Measurements from ENCODE around the gene ITIH1.

Gene ITIH1

DNA sequence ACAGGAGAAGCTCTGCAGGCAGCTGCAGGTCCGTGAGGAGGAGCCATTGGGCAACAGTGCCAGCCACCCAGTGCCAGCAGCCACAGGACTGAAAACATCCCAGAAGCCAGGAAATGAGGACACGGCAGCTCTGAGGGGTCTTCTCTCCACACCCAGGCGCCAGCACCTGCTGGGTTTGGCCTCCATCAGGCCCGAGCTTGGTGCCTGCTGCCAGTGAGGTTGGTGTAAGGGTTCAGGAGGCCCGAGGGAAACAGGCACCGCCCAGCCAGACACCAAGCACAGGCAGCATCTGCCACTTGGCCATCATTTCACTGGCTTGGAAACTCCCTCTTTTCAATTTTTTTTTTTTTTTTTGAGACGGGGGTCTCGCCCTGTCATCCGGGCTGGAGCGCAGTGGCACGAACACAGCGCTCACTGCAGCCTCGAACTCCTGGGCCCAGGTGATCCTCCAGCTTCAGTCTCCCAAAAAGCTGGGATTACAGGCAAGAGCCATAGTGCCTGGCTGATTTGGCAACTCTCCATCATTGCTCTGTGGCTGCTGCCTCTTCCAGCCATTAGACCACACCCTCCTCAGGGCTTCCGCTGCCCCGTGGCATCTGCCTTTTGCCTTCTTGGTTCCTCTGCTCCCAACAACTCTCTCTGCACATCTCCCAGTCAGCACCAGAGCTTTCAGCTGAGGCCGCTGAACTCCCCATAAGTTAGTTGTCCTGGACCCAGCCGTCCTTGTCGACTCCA, 15.7 kb downstream of the ITIH1 start:
- H3K27ac ChIP-seq: no peak overlapping the region

DNA sequence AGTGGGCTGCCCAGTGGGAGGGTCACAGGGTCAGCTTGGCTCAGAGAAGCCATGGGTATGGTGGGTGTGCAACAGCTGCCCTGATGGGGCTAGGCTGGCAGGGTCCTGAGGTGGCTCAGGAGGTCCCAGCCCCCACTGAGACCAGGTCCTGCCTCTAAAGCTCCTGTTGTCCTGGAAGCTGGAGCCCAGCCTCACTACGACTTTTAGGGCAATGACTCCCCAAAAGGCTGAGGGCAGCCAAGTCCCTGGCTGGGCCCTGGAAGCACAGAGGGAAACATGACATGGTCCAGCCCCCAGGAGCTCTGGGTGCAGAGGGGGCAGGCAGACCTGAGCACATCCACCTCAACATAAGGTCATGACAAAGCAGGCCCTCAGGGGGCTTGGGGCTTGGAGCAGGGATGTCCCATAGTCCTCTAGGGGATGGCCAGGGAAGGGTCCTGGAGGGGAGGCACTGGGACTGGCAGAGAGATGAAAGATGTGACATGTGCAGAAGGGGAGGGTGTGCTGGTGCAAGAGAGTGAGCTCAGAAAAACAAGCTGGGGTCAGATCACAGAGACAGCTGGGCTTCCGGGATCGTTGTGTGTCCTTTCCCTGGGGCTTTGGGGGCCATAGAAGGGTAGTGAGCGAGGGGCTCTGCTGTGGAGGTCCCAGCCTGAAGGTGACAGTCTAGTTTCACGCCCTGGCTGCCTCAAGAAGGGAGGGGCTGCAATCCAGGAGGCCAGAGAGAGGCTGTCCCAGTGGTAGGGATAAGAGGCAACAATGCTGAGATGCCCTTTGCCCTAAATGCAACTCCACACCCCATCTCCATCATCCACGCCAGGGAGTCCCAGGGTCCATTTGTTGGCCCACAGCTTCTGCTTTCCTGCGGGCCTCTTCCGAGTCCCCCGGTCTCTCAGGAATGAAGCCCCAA, 16.6 kb downstream of the ITIH1 start:
- no peak overlapping the region for H3K27ac ChIP-seq
- TF ChIP-seq, protein P1, sequence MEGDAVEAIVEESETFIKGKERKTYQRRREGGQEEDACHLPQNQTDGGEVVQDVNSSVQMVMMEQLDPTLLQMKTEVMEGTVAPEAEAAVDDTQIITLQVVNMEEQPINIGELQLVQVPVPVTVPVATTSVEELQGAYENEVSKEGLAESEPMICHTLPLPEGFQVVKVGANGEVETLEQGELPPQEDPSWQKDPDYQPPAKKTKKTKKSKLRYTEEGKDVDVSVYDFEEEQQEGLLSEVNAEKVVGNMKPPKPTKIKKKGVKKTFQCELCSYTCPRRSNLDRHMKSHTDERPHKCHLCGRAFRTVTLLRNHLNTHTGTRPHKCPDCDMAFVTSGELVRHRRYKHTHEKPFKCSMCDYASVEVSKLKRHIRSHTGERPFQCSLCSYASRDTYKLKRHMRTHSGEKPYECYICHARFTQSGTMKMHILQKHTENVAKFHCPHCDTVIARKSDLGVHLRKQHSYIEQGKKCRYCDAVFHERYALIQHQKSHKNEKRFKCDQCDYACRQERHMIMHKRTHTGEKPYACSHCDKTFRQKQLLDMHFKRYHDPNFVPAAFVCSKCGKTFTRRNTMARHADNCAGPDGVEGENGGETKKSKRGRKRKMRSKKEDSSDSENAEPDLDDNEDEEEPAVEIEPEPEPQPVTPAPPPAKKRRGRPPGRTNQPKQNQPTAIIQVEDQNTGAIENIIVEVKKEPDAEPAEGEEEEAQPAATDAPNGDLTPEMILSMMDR (conservative IDR thresholded peaks at IDR 0.05): no peak

More for the DNA sequence above, 15.7 kb downstream of the ITIH1 start:
- TF ChIP-seq, protein P1 (conservative IDR thresholded peaks at IDR 0.05): no peak

DNA sequence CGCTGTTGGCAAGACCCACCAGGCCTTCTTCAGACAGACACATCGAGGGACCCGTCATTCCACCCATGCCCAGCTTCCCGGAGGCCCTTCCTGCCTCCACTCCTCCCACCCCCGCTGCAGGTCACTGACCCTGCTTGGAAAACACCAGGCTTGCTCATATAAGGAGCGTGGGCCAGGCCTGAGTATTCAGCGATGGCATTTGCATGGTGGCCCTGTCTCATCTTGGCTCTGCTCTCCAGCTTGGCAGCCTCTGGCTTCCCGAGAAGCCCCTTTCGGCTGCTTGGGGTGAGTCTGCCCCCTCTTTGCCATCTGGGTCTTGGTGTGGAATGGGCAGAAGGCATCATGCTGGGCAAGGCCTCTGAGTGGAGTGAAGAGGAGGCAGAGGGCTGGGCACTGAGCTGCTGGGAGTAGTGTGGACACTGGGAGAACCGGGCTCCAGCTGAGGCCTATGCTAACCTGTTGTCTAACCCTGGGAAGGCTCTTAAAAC, 17.3 kb downstream of the ITIH1 start, which contains the start of gene ITIH3:
TSS of gene ITIH3 (plus strand) at position 185 of the 488 bp plus-strand sequence. CDS start at position 193, 8 bp downstream.
- TF ChIP-seq, protein P1 (conservative IDR thresholded peaks at IDR 0.05): no peak
- no peak within 1 kb of the TSS for H3K27ac ChIP-seq

GRCh38 chr3:52795298-52795900, 18.0 kb downstream of the ITIH1 start:
- no peak overlapping the region for H3K27ac ChIP-seq
- TF ChIP-seq, protein P1 (conservative IDR thresholded peaks at IDR 0.05): no peak

- H3K27ac ChIP-seq: no peak overlapping the region
- TF ChIP-seq, protein P1 (conservative IDR thresholded peaks at IDR 0.05): no peak
Measured at GRCh38 chr3:52796411-52796810, 19.0 kb downstream of the ITIH1 start.

DNA sequence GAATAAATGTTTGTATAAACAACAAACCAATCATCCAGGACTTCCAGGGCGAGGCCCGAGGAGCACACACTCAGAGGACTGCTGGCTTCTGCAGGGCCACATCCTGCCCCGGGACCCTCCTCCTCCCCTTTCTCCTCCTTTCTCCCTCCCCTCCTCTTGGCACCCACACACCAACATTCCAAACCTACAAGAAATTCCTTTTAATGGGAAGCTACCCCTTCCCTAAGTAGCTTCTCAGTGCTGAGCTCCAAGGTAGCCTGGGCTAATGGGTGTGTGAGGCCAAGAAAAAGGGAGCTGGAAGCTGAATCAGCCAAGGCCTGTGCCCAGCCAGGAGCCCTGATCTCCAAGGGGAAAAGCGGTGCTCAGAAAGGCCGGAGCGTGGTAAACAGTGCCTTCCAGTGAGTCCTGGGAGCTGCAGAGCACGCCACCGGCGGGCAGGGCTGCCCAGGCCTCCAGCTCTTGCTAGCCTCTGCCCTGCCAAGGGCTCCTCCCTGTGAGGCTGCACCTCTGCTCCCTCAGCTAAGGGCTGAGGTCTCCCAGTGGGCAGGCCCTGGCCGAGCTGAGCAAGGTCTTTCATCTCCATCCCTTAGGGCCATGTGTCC, 21.1 kb downstream of the ITIH1 start:
- TF ChIP-seq, protein P1 (conservative IDR thresholded peaks at IDR 0.05): no peak
- H3K27ac ChIP-seq: no peak overlapping the region

Measured in VCaP (cell line).